Prostate gland (tissue), 2 donors: ENCODE results near the gene MDH1. TPM values are rescaled to one million over a fixed set of nuclear protein-coding genes. Genes with fewer than 3 reads are reported as not detected.

Experiments
- DNase-seq: peaks from one replicate; pipeline ENCODE4 v3.0.0-alpha.2; 2019; ENCODE audit warnings: low spot score
- H3K27ac ChIP-seq, 2 donors: fragments of 200-600 bp; sonication (generic); 2 replicates each; pipeline ENCODE4 v1.5.1; 2017 to 2019
- H3K27me3 ChIP-seq: fragments of 200-600 bp; sonication (generic); replicated peaks from 2 replicates; pipeline ENCODE4 v1.5.1; 2019; ENCODE audit not compliant: insufficient read depth
- H3K36me3 ChIP-seq, 2 donors: fragments of 200-600 bp; sonication (generic); 1 replicate in 1 of 2; 2 replicates in 1 of 2; pipeline versions ENCODE4 v1.5.1 to v1.8.1; 2017 to 2019
- H3K4me1 ChIP-seq: fragments of 200-600 bp; sonication (generic); replicated peaks from 2 replicates; pipeline ENCODE4 v1.5.1; 2019
- H3K4me3 ChIP-seq, 2 donors: fragments of 200-600 bp; sonication (generic); 2 replicates each; pipeline ENCODE4 v1.5.1; 2017 to 2019
- H3K9me3 ChIP-seq: fragments of 200-600 bp; sonication (generic); 2 replicates; pipeline ENCODE4 v1.5.1; 2017
- POLR2A ChIP-seq: fragments of 450-650 bp; IDR thresholded peaks from one replicate; pipeline ENCODE4 v1.6.1; 2016; ENCODE audit warnings: antibody characterized with exemption, mild to moderate bottlenecking
- POLR2AphosphoS5 ChIP-seq: sonication (generic); formaldehyde crosslinking; IDR thresholded peaks from one replicate; pipeline ENCODE4 v1.6.1; 2017; ENCODE audit warnings: antibody characterized with exemption
- WGBS: methylation state at CpG from one replicate; pipeline ENCODE4 v1.1.5; 2018; 5-methylcytosine and 5-hydroxymethylcytosine counted together
- intact Hi-C: fragments of 100-400 bp; cut with DNase I; formaldehyde crosslinking; loops from one replicate; pipeline ENCODE4 v1.14.2; 2022
- total RNA-seq, 2 donors: library from RNA; depleted of rRNA; stranded (reverse); fragments of >200 nt; gene quantifications; one replicate each; pipeline ENCODE4 v1.1.0, GENCODE V29; 2016
- TF ChIP-seq, protein P1 (sequence below), 4 experiments: fragments of 200-600 bp in 2 of 4; fragments of 450-650 bp in 2 of 4; sonication (generic) in 2 of 4; IDR thresholded peaks; 1 replicate in 3 of 4; 2 replicates in 1 of 4; pipeline ENCODE4 v1.5.1; 2016 to 2019; ENCODE audit warnings: antibody characterized with exemption in 4 of 4, mild to moderate bottlenecking in 2 of 4, moderate library complexity in 2 of 4

Gene MDH1
- total RNA-seq, 2 donors from 2014 or later, result 120 to 160 TPM

DNA sequence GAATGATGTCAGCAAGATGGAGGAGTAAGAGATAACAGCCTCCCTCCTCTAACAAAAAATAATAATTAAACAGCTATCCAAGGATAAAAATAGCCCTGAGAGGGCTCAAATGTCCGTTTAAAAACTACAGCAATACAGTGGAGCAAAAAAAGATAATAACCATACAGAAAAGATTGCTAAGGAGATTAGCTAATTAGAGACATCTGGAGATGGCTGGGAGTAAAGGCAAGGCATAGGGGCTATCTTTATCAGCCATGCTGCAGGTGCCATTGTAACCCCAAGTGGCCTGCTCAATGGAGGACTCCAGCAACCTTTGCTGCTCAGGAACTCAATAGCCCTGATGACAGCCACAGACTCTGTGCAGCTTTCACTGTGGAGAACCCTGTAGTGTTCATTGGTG is 42.7 kb downstream of the MDH1 start:
- TF ChIP-seq POLR2A (no peak), POLR2AphosphoS5 (no peak)
- TF ChIP-seq, protein P1, sequence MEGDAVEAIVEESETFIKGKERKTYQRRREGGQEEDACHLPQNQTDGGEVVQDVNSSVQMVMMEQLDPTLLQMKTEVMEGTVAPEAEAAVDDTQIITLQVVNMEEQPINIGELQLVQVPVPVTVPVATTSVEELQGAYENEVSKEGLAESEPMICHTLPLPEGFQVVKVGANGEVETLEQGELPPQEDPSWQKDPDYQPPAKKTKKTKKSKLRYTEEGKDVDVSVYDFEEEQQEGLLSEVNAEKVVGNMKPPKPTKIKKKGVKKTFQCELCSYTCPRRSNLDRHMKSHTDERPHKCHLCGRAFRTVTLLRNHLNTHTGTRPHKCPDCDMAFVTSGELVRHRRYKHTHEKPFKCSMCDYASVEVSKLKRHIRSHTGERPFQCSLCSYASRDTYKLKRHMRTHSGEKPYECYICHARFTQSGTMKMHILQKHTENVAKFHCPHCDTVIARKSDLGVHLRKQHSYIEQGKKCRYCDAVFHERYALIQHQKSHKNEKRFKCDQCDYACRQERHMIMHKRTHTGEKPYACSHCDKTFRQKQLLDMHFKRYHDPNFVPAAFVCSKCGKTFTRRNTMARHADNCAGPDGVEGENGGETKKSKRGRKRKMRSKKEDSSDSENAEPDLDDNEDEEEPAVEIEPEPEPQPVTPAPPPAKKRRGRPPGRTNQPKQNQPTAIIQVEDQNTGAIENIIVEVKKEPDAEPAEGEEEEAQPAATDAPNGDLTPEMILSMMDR (IDR thresholded peaks at IDR 0.05), result no peak
- 29% methylated on average over 1 of the region's 1 CpG for WGBS
- Histone ChIP-seq H3K27me3 (no peaks in the 10 kb centered on the region), H3K36me3 (no peaks in the 10 kb centered on the region), H3K4me1 (no peaks in the 10 kb centered on the region), H3K27ac (no peak overlapping the region), H3K9me3 (no peaks in the 10 kb centered on the region), H3K4me3 (no peak overlapping the region)
- no peak for DNase-seq
- intact Hi-C loops, result no loop called here

DNA sequence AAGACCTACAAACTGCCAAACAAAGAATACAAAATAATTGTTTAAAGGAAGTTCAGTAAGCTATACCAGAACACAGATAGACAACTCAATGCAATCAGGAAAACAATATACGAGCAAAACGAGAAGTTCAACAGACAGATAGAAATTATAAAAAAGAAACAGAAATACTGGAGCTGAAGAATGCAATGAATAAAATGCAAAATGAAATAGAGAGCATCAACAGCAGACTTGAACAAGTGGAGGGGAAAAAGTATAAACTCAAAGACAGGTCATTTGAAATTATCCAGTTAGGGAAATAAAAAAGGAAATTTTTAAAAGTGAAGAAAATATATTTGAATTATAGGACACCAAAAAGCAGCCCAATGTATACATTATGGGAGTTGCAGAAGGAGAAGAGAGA is 43.6 kb downstream of the MDH1 start:
- Histone ChIP-seq H3K4me3 (no peak overlapping the region), H3K27ac (no peak overlapping the region), H3K27me3 (no peaks in the 10 kb centered on the region), H3K36me3 (no peaks in the 10 kb centered on the region), H3K4me1 (no peaks in the 10 kb centered on the region), H3K9me3 (no peaks in the 10 kb centered on the region)
- intact Hi-C loops, result no loop called here
- TF ChIP-seq POLR2A, result no peak
- TF ChIP-seq POLR2AphosphoS5, result no peak
- TF ChIP-seq, protein P1 (IDR thresholded peaks at IDR 0.05), result no peak
- DNase-seq, result no peak
- WGBS, result 90% methylated on average over 2 of the region's 2 CpGs

DNA sequence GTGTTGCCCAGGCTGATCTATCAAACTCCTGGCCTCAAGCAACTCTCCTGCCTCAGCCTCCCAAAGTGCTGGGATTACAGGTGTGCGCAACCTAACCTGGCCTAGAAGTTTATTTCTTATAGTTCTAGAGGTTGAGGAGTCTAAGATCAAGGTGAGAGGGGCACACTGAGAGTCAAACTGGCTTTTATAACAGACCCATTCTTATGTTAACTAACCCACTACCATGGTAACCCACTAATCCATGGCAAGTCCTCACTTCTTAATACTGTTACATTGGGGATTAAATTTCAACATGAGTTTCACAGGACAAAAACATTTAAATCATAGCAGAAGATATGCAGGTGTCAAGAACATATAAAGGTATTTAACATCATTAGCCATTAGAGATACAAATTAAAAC is 50.6 kb downstream of the MDH1 start:
- no peak for TF ChIP-seq POLR2A
- TF ChIP-seq, protein P1 (IDR thresholded peaks at IDR 0.05), result no peak
- TF ChIP-seq POLR2AphosphoS5, result no peak
- WGBS, result 96% methylated on average over 1 of the region's 1 CpG
- Histone ChIP-seq H3K4me3 (no peak overlapping the region), H3K36me3 (no peaks in the 10 kb centered on the region), H3K9me3 (no peaks in the 10 kb centered on the region), H3K27ac (no peak overlapping the region), H3K4me1 (no peaks in the 10 kb centered on the region), H3K27me3 (no peaks in the 10 kb centered on the region)
- DNase-seq, result no peak
- intact Hi-C loops, result no loop called here

DNA sequence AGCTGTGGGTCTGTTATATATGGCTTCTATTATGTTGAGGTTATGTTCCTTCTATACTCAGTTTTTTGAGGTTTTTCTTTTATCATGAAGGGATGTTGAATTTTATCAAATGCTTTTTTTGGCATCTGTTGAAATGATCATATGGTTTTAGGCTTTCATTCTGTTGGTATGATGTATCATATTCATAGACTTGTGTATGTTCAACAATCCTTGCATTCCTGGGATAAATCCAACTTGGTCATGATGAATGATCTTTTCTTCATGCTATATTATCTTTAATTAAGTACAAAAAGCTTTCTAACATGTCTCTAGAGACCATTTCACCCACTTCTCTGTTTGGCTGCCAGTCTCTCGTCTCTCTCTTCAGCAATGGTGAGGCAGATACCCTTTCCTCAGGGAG is 54.2 kb downstream of the MDH1 start:
- intact Hi-C loops, result no loop called here
- no peak for DNase-seq

DNA sequence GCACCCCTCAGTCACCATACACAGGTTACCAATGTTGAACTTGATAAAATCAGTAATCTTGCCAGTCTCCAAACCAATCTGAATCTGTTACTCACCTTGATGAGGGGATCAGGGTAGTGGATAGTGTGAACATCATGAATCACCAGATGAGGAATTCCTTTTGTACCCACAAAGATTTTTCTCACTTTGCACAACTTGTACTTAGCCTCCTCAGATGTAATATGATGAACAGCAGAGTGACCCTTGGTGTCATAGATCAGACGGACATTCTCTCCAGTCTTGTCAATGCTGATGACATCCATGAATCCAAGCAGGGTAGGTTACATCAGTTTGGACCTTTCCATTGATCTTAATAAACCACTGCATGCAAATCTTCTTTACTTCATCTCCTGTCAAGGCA is 54.7 kb downstream of the MDH1 start:
- intact Hi-C loops, result no loop called here
- Histone ChIP-seq H3K27me3 (no peaks in the 10 kb centered on the region), H3K4me3 (no peak overlapping the region), H3K36me3 (no peaks in the 10 kb centered on the region), H3K4me1 (no peaks in the 10 kb centered on the region), H3K27ac (no peak overlapping the region), H3K9me3 (no peaks in the 10 kb centered on the region)
- 94% methylated on average over 1 of the region's 1 CpG for whole genome bisulfite sequencing
- TF ChIP-seq, protein P1 (IDR thresholded peaks at IDR 0.05), result no peak
- TF ChIP-seq POLR2A, result no peak
- no peak for TF ChIP-seq POLR2AphosphoS5
- DNase-seq, result no peak

More for the DNA sequence above, 54.2 kb downstream of the MDH1 start:
- Histone ChIP-seq H3K9me3 (no peaks in the 10 kb centered on the region), H3K27ac (no peak overlapping the region), H3K4me1 (no peaks in the 10 kb centered on the region), H3K27me3 (no peaks in the 10 kb centered on the region), H3K36me3 (no peaks in the 10 kb centered on the region), H3K4me3 (no peak overlapping the region)
- TF ChIP-seq POLR2AphosphoS5 (no peak), POLR2A (no peak)
- TF ChIP-seq, protein P1 (IDR thresholded peaks at IDR 0.05), result no peak
- WGBS, result 89% methylated on average over 1 of the region's 1 CpG
